Inflammatory macrophage treated with lipopolysaccharide for 1 hour (primary cell): ENCODE results near the gene FARS2.
A peak's percentile ranks its signal among the peaks of the same experiment; 100 is the strongest.
"Not testable (repeated sequence)": the region's sequence is repeated elsewhere in the genome, so short reads cannot be mapped to it uniquely, and the experiment has no call there.

Experiments
- DNase-seq, 2 donors: peaks; one replicate each; pipeline ENCODE4 v3.0.0-alpha.2; 2020 to 2022

The FARS2 gene

GRCh38 chr6:5645328-5646290, 384.3 kb downstream of the FARS2 start:
- no peak for DNase-seq

DNA sequence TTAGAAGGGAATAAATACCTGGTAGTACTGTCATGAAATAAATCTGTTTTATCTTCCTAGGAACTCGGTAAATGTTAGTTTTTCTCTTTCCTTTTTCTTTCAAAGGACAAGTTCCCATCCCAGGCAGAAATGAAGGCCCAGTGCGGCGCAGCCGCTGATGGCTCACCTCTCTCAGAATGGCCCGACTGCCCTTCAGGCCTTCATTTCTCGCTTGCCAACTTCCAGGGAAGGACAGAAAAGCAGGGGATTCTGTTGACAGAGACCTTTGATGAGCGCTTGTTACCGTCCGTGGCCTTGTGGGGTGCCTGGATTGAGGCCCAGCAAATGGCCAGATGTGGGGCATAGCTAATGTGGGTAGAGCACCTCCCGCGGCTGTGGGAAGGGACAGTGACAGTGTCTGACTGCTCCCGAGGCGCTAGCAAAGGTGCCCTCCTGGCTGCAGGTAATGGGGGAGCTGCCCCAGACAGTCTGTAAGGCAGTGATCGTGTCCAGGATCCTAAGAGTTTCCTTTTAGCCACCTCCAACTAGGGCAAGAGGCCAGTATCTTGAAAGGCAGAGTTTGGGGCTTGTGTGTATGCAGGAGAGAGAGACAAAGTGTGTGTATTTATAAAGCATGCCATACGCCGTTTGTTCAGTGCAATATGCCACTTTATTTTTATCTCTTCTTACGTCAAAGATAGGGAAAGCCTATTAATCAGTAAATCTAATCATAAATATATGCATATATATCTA, 391.3 kb downstream of the FARS2 start:
- no peak for DNase-seq

DNA sequence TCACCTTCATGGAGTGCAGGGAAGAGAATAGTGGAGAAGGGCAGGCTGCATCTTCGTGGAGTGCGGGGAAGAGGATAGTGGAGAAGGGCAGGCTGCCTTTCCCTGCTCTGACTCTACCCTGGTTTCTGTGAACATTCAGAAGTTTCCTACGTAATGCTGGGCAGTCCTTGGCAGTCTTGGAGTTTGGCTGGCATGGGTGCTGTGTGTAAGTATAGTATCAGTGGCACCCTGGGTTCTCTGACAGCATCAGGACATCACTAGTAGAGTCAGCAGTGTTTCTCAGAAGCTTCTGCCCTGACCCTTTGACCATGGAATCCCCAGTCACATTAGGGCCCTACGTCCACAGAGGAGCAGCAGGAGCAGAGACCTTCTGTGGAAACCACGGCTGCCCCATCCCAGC, 392.5 kb downstream of the FARS2 start:
- no peak for DNase-seq

DNA sequence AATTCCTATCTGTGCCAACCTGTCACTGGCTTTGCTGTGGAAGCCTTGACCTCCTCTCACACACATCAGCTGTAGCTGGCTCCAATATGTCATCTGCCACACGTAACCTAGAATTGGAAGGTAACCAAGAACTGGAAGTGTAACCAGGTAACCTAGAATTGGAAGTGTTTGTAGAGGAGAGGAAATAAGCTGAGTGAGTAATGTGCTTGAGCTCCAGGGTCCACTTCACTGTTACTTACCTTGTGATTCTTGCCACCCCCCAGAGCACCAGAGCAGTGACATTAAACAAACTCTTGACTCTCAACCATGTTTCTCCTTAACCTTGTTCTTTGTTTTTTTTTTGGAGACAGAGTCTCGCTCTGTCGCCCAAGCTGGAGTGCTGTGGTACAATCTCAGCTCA, 394.9 kb downstream of the FARS2 start:
- DNase-seq, result no peak

DNA sequence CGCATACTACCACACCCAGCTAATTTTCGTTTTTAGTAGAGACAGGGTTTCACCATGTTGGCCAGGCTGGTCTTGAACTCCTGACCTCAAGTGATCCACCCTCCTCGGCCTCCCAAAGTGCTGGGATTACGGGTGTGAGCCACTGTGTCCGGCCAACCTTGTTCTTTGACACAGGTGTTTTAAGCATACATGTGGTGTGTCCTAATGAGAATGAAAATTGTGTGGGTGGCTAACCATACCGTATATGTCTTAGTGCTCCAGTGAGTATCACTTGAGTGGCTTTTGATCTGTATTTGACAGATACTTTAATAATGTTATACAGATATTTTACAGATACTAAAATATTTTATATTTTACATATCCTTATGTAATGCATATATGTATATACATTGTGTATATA, 395.4 kb downstream of the FARS2 start:
- DNase-seq, result not testable (repeated sequence)

DNA sequence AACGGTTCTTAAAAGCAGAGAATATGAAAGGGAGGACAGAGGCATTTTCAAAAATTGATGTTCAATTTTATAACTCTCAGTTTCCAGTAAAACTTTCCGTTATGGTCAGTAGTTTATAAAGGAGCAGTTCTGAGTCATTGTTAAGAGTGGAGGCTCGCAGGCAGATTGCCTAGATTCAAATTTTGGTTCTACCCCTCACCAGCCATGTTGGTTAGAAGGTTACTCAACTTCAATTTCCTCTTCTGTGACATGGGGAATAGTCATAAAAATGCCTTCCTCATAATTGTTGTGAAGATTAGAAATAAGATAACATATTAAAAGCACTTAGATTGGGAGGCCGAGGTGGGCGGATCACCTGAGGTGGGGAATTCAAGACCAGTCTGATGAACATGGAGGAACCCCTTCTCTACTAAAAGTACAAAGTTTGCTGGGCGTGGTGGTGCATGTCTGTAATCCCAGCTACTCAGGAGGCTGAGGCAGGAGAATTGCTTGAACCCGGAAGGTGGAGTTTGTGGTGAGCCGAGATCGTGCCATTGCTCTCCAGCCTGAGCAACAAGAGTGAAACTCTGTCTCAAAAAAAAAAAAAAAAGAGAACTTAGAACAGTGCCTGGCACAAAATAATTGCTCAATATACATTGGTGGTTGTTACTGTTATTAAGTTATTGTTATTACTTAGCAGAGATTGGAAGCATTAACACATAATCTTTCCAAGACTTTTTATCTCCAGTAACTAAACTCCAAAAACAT, 396.5 kb downstream of the FARS2 start:
- DNase-seq, result peak; percentile 60 to 69

GRCh38 chr6:5659467-5659866, 398.2 kb downstream of the FARS2 start:
- DNase-seq, result no peak

DNA sequence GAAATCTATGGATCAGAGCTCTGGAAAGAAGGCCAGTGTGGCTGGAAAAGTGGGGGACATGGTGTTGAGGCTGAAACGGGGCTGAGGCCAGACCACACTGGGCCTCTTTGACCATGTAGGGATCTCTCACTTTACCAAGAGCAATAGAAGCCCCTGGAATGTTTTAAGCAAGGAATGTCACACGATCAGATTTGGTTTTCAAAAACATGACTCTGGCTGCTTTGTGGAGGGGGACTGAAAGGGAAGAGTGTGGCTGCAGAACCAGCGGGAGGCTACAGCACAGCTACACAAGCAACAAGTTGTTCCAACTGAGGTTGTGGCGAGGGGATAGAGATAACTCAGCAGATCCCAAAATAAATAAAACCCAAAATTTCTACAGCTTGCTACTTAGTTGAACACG, 399.5 kb downstream of the FARS2 start:
- no peak for DNase-seq

- no peak for DNase-seq
Observed at GRCh38 chr6:5662797-5663196, 401.5 kb downstream of the FARS2 start.

- no peak for DNase-seq
Observed at GRCh38 chr6:5663259-5663658, 401.9 kb downstream of the FARS2 start.

- no peak for DNase-seq
Observed at GRCh38 chr6:5663739-5664138, 402.4 kb downstream of the FARS2 start.

GRCh38 chr6:5664149-5664548, 402.8 kb downstream of the FARS2 start:
- DNase-seq, result no peak

- no peak for DNase-seq
Observed at GRCh38 chr6:5665173-5665572, 403.9 kb downstream of the FARS2 start.

DNA sequence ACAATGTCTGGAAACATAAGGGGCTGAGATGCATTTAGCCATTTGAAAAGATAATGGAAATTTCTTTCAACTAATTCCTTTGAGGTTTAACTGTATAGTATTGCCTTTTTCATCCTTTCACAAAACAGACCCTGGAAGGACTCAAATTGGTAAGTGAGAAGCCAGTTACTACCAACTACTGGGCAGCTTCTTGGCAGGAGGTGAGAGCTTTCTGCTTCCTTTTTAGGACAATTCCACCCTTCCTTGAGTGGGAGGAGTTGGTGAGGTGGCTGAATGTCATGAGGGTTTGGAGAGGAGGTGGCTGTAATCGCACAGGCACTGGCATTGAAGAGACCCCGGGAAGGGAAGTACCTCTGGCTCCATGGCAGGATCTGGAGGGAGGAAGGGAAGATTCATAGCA, 404.4 kb downstream of the FARS2 start:
- DNase-seq, result no peak

DNA sequence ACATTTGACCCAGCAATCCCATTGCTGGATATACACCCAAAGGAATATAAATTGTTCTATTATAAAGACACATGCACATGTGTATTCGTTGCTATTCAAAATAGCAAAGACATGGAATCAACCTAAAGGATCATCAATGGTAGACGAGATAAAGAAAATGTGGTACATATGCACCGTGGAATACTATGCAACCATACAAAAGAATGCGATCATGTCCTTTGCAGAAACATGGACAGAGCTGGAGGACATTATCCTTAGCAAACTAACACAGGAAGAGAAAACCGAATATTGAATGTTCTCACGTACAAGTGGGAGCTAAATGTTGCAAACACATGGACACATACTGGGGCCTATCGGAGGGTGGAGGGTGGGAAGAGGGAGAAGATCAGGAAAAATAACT, 405.4 kb downstream of the FARS2 start:
- no peak for DNase-seq

DNA sequence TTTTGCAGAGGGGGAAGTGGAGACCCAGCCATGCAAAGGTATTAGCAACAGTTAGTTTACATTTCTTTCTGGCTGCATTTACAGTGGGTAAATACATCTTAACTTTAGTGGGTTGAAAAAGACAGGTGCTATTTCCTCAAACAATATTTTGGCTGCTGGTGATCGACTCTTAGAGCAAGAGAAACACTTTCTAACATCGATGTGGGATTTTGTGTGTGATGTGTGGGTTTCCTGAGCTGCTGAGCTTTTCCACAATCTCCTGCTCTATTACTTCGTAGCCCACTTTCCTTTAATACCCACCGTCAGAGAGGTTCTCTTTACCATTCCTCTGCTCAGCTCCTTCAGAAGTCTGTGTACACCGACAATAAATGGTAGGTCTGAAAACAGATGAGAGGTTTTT, 406.4 kb downstream of the FARS2 start:
- no peak for DNase-seq

- DNase-seq, result no peak
Observed at GRCh38 chr6:5670381-5670780, 409.1 kb downstream of the FARS2 start.

GRCh38 chr6:5670811-5671561, 409.7 kb downstream of the FARS2 start:
- peak; percentile 95 to 98 for DNase-seq

GRCh38 chr6:5671601-5672559, 410.6 kb downstream of the FARS2 start:
- no peak for DNase-seq

GRCh38 chr6:5672581-5673011, 411.3 kb downstream of the FARS2 start:
- DNase-seq, result peak; percentile 80 to 84
